HEK293T (cell line): ENCODE data around the gene DNAJC10.

Source experiments
- BHLHE40 ChIP-seq: fragments of 450-650 bp; IDR thresholded peaks from 2 replicates; pipeline ENCODE4 v1.6.1; 2016; ENCODE audit warnings: mild to moderate bottlenecking, moderate library complexity, borderline replicate concordance
- FOXA1 ChIP-seq: fragments of 450-650 bp; IDR thresholded peaks from 2 replicates; pipeline ENCODE4 v1.6.1; 2016; ENCODE audit warnings: mild to moderate bottlenecking
- HDGF ChIP-seq: fragments of 450-650 bp; IDR thresholded peaks from 2 replicates; pipeline ENCODE4 v1.6.1; 2017; ENCODE audit warnings: antibody characterized with exemption, borderline replicate concordance
- LEF1 ChIP-seq: fragments of 450-650 bp; IDR thresholded peaks from 2 replicates; pipeline ENCODE4 v1.6.1; 2017; ENCODE audit warnings: mild to moderate bottlenecking, borderline replicate concordance
- NFRKB ChIP-seq: fragments of 450-650 bp; IDR thresholded peaks from 2 replicates; pipeline ENCODE4 v1.6.1; 2016; ENCODE audit warnings: mild to moderate bottlenecking, moderate library complexity
- ZNF384 ChIP-seq: fragments of 450-650 bp; IDR thresholded peaks from 2 replicates; pipeline ENCODE4 v1.6.1; 2016

DNA sequence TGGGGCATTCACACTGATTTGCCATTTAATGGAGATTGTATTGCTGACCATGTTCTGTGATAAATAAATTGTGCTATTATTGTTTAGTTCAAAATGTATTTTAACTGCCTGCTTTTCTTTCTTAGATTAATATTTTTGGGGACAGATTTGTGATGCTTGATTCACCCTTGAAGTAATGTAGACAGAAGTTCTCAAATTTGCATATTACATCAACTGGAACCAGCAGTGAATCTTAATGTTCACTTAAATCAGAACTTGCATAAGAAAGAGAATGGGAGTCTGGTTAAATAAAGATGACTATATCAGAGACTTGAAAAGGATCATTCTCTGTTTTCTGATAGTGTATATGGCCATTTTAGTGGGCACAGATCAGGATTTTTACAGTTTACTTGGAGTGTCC lies 1.8 kb downstream of the DNAJC10 start:
- TF ChIP-seq LEF1: no peak
- no peak for TF ChIP-seq ZNF384
- no peak for TF ChIP-seq HDGF
- TF ChIP-seq BHLHE40: no peak
- no peak for TF ChIP-seq FOXA1
- no peak for TF ChIP-seq NFRKB
